GM12891 (cell line): ENCODE measurements around the gene VPS13C.

ENCODE experiments used
- POLR2A ChIP-seq: IDR thresholded peaks from 2 replicates; pipeline ENCODE4 v1.6.1; 2011; ENCODE audit warnings: low read depth, low read length, control low read depth
- POLR2AphosphoS5 ChIP-seq: IDR thresholded peaks from 2 replicates; pipeline ENCODE4 v1.6.1; 2011; ENCODE audit warnings: low read depth, low read length, control low read depth
- SPI1 ChIP-seq: IDR thresholded peaks from 2 replicates; pipeline ENCODE4 v1.6.1; 2011; ENCODE audit warnings: low read depth, low read length, control low read depth
- TAF1 ChIP-seq: IDR thresholded peaks from 2 replicates; pipeline ENCODE4 v1.6.1; 2011; ENCODE audit warnings: low read depth, low read length, control low read depth

- TF ChIP-seq POLR2A, result no peak
- no peak for TF ChIP-seq POLR2AphosphoS5
- TF ChIP-seq SPI1, result no peak
- TF ChIP-seq TAF1, result no peak
Observed at GRCh38 chr15:62059108-62059815, 985 bp downstream of the VPS13C start.
